ENCODE measurements around the gene CCT7.

DNA sequence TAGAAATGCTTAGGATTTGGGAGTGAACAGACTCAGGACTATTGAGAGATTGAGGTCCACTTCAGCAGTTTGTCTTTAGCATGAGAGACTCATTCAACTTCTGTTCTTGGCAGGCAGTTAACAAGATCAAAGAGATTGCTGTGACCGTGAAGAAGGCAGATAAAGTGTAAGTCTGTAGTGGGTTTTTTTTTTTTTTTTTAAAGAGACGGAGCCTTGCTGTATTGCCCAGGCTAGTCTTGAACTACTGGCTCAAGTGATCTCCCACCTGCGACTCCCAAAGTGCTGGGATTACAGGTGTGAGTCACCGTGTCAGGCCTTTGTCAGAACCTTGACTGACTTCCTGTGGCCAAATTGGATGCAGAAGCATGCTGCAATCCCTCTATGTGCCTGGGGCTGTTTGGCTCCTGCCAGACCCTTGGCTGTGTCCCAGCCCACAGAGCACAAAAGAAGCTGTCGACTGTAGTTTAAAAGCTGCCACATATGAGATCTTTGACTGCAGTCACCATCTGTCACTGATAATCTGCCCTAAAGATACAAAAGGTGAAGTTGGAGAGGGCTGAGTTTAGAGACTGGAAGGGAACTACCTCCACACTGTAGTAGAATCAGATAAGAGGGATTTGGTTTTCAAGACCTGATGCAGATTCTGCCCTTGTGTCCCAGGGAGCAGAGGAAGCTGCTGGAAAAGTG lies 9.9 kb downstream of the CCT7 start:
- TF ChIP-seq, protein P1, sequence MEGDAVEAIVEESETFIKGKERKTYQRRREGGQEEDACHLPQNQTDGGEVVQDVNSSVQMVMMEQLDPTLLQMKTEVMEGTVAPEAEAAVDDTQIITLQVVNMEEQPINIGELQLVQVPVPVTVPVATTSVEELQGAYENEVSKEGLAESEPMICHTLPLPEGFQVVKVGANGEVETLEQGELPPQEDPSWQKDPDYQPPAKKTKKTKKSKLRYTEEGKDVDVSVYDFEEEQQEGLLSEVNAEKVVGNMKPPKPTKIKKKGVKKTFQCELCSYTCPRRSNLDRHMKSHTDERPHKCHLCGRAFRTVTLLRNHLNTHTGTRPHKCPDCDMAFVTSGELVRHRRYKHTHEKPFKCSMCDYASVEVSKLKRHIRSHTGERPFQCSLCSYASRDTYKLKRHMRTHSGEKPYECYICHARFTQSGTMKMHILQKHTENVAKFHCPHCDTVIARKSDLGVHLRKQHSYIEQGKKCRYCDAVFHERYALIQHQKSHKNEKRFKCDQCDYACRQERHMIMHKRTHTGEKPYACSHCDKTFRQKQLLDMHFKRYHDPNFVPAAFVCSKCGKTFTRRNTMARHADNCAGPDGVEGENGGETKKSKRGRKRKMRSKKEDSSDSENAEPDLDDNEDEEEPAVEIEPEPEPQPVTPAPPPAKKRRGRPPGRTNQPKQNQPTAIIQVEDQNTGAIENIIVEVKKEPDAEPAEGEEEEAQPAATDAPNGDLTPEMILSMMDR (IDR thresholded peaks at IDR 0.05; ENCODE audit: extremely low read depth in 1 of 2, insufficient read depth in 1 of 2, low read depth in 1 of 2, low read length in 2 of 2), result no peak
- no peak for TF ChIP-seq EZH2 (IDR thresholded peaks at IDR 0.05; ENCODE audit: borderline replicate concordance, low read depth, low read length, severe bottlenecking)
- TF ChIP-seq POLR2A (IDR thresholded peaks at IDR 0.05; ENCODE audit: low read depth, low read length), result no peak
- TF ChIP-seq, protein P2, sequence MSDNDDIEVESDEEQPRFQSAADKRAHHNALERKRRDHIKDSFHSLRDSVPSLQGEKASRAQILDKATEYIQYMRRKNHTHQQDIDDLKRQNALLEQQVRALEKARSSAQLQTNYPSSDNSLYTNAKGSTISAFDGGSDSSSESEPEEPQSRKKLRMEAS (IDR thresholded peaks at IDR 0.05; ENCODE audit: insufficient read depth, insufficient read length), result no peak
- no peak for TF ChIP-seq POLR2AphosphoS5 (IDR thresholded peaks at IDR 0.05; ENCODE audit: insufficient read depth, low read depth, low read length)

Measured in endothelial cell of umbilical vein (primary cell).